Adrenal gland (tissue), 12 donors: Measurements from ENCODE around the gene RANBP9. TPM values are rescaled to one million over a fixed set of nuclear protein-coding genes. Genes with fewer than 3 reads are reported as not detected.

ENCODE experiments used
- DNase-seq, 7 donors: peaks; one replicate each; pipeline ENCODE4 v3.0.0-alpha.2; 2019 to 2020
- H3K27ac ChIP-seq, 5 donors: fragments of 200-600 bp; sonication (generic) in 4 of 5; 1 replicate in 3 of 5; 2 replicates in 2 of 5; pipeline versions ENCODE4 v1.5.1 to v1.8.0; 2016 to 2020; ENCODE audit warnings: mild to moderate bottlenecking in 1 of 5
- H3K27me3 ChIP-seq: fragments of 200-600 bp; 2 replicates; pipeline ENCODE4 v1.8.0; 2021
- H3K36me3 ChIP-seq, 2 donors: fragments of 200-600 bp; replicated peaks in 1 of 2; 1 replicate in 1 of 2; 2 replicates in 1 of 2; pipeline versions ENCODE4 v1.5.1 to v1.8.0; 2018 to 2022
- H3K4me1 ChIP-seq, 2 donors: fragments of 200-600 bp; replicated peaks in 1 of 2; 1 replicate in 1 of 2; 2 replicates in 1 of 2; pipeline versions ENCODE4 v1.5.1 to v1.8.0; 2018 to 2021
- H3K4me3 ChIP-seq, 4 donors: fragments of 200-600 bp; sonication (generic) in 3 of 4; one replicate each; pipeline ENCODE4 v1.5.1; 2016 to 2018
- H3K9me3 ChIP-seq, 3 donors: fragments of 200-600 bp; sonication (generic) in 1 of 3; replicated peaks in 1 of 3; 1 replicate in 2 of 3; 2 replicates in 1 of 3; pipeline versions ENCODE4 v1.5.1 to v1.8.0; 2016 to 2021
- CTCF ChIP-seq, 6 experiments: fragments of 450-650 bp in 4 of 6; fragments of 200-600 bp in 2 of 6; sonication (generic) in 1 of 6; IDR thresholded peaks; 1 replicate in 5 of 6; 2 replicates in 1 of 6; pipeline versions ENCODE4 v1.5.1 to v1.8.0; 2016 to 2021; ENCODE audit warnings: antibody characterized with exemption in 6 of 6, mild to moderate bottlenecking in 2 of 6, moderate library complexity in 1 of 6
- POLR2A ChIP-seq, 2 donors: fragments of 450-650 bp; IDR thresholded peaks; one replicate each; pipeline ENCODE4 v1.6.1; 2017; ENCODE audit warnings: antibody characterized with exemption in 2 of 2, mild to moderate bottlenecking in 2 of 2, moderate library complexity in 1 of 2
- WGBS, 4 donors: extraction: QIAGEN DNeasy Blood & Tissue Kit in 2 of 4; methylation state at CpG; one replicate each; pipeline versions ENCODE4 v1.1.5 to v1.1.7; 2013 to 2017; 5-methylcytosine and 5-hydroxymethylcytosine counted together
- intact Hi-C, 2 donors: fragments of 100-400 bp; cut with DNase I; formaldehyde crosslinking; loops; one replicate each; pipeline versions ENCODE4 v1.14.1 to v1.15.0; 2022 to 2023
- polyA plus RNA-seq, 3 donors: library from polyadenylated mRNA; stranded (reverse); fragments of 200-250 nt in 2 of 3; fragments of 350-450 nt in 1 of 3; fragmentation: Illumina TruSeq in 1 of 3; extraction: RNeasy Lipid Tissue Mini Kit (QIAGEN cat#74804) in 1 of 3; gene quantifications; one replicate each; pipeline ENCODE4 v1.2.3, GENCODE V29; 2013 to 2014
- total RNA-seq, 9 donors: library from RNA; depleted of rRNA in 4 of 9; stranded (reverse); fragments of >200 nt in 4 of 9; fragments of 120-200 nt in 1 of 9; fragmentation: NEBNext Ultra II Directional in 1 of 9; extraction: Animal tissue kit (Norgen Biotek cat#: 25700) in 1 of 9; gene quantifications; one replicate each; pipeline versions ENCODE4 v1.1.0 to v1.2.4, GENCODE V29; 2013 to 2023
- donor health status: healthy with polysubstance abuse.
- donor health status: Bipolar disorder and iron deficiency.
- donor health status: DM: yes; HTN: yes; CAD: no.
- donor health status: DM: no; HTN: no; CAD: no.
- donor health status: DM: no; HTN: no; CAD: no.
- donor health status: DM: yes; HTN: yes; CAD: no.

The RANBP9 gene
- total and polyA plus RNA-seq, 12 donors, result 20.1 to 63.1 (median 37.9) TPM

GRCh38 chr6:13754644-13755043, 43.0 kb upstream of the RANBP9 start:
- Histone ChIP-seq H3K4me3 (no peak overlapping the region), H3K4me1 (no peaks in the 10 kb centered on the region), H3K27ac (no peak overlapping the region), H3K36me3 (no peaks in the 10 kb centered on the region), H3K9me3 (no peaks in the 10 kb centered on the region), H3K27me3 (no peaks in the 10 kb centered on the region)
- intact Hi-C loops, result no loop called here
- no peak for DNase-seq
- 89 to 96% (median 90%) methylated on average over 2 of the region's 2 CpGs for WGBS, 4 donors
- TF ChIP-seq CTCF (IDR thresholded peaks at IDR 0.05), result no peak
- no peak for TF ChIP-seq POLR2A (IDR thresholded peaks at IDR 0.05)

- Histone ChIP-seq H3K4me3 (no peak overlapping the region), H3K4me1 (no peaks in the 10 kb centered on the region), H3K27ac (no peak overlapping the region), H3K36me3 (no peaks in the 10 kb centered on the region), H3K9me3 (no peaks in the 10 kb centered on the region), H3K27me3 (no peaks in the 10 kb centered on the region)
- no peak for DNase-seq
- WGBS, 4 donors, result 92 to 94% (median 93%) methylated on average over 4 to 7 of the region's 7 CpGs
- TF ChIP-seq POLR2A (IDR thresholded peaks at IDR 0.05) (no peak), CTCF (IDR thresholded peaks at IDR 0.05) (no peak)
- intact Hi-C loops, result no loop called here
Measured at GRCh38 chr6:13743736-13744127, 32.1 kb upstream of the RANBP9 start.

- Histone ChIP-seq H3K4me3 (no peak overlapping the region), H3K9me3 (no peaks in the 10 kb centered on the region), H3K27me3 (no peaks in the 10 kb centered on the region), H3K27ac (no peak overlapping the region), H3K4me1 (no peaks in the 10 kb centered on the region), H3K36me3 (no peaks in the 10 kb centered on the region)
- TF ChIP-seq POLR2A (IDR thresholded peaks at IDR 0.05) (no peak), CTCF (IDR thresholded peaks at IDR 0.05) (no peak)
- 66 to 84% (median 72%) methylated on average over 29 to 56 of the region's 56 CpGs for WGBS, 4 donors
- intact Hi-C loops, result no loop called here
- DNase-seq, result no peak
Measured at GRCh38 chr6:13742961-13743735, 31.5 kb upstream of the RANBP9 start.

- TF ChIP-seq CTCF (IDR thresholded peaks at IDR 0.05), result no peak
- no peak for TF ChIP-seq POLR2A (IDR thresholded peaks at IDR 0.05)
- Histone ChIP-seq H3K4me3 (no peak overlapping the region), H3K36me3 (no peaks in the 10 kb centered on the region), H3K27ac (no peak overlapping the region), H3K9me3 (no peaks in the 10 kb centered on the region), H3K4me1 (no peaks in the 10 kb centered on the region), H3K27me3 (no peaks in the 10 kb centered on the region)
- WGBS, 4 donors, result 83 to 94% (median 91%) methylated on average over 4 of the region's 4 CpGs
- DNase-seq, result no peak
- intact Hi-C loops, result no loop called here
Measured at GRCh38 chr6:13741365-13741764, 29.7 kb upstream of the RANBP9 start.
